Neural progenitor cell (in vitro differentiated cells): Measurements from ENCODE around the gene MATCAP1. TPM values are rescaled to one million over a fixed set of nuclear protein-coding genes. Genes with fewer than 3 reads are reported as not detected.

Experiments
- DNase-seq: peaks from one replicate; pipeline ENCODE4 v3.0.0-alpha.2; 2016; ENCODE audit warnings: low spot score
- H2AFZ ChIP-seq: fragments of 200-600 bp; sonication (generic); replicated peaks from 2 replicates; pipeline ENCODE4 v1.6.1; 2016; ENCODE audit warnings: antibody characterized with exemption
- H3F3A ChIP-seq: fragments of 200-600 bp; sonication (generic); 2 replicates; pipeline ENCODE4 v1.6.1; 2016; ENCODE audit warnings: antibody characterized with exemption, low read depth
- H3K27ac ChIP-seq: fragments of 200-600 bp; sonication (generic); 2 replicates; pipeline ENCODE4 v1.5.1; 2016; ENCODE audit warnings: mild to moderate bottlenecking
- H3K27me3 ChIP-seq: fragments of 200-600 bp; sonication (generic); 2 replicates; pipeline ENCODE4 v1.6.1; 2016; ENCODE audit warnings: mild to moderate bottlenecking, moderate library complexity
- H3K36me3 ChIP-seq: fragments of 200-600 bp; sonication (generic); 2 replicates; pipeline ENCODE4 v1.5.1; 2016
- H3K4me1 ChIP-seq: fragments of 200-600 bp; sonication (generic); 2 replicates; pipeline ENCODE4 v1.6.1; 2016; ENCODE audit warnings: mixed run types
- H3K4me2 ChIP-seq: fragments of 200-600 bp; sonication (generic); 2 replicates; pipeline ENCODE4 v1.6.1; 2016
- H3K4me3 ChIP-seq: fragments of 200-600 bp; sonication (generic); 2 replicates; pipeline ENCODE4 v1.5.1; 2016
- H3K79me2 ChIP-seq: fragments of 200-600 bp; sonication (generic); 2 replicates; pipeline ENCODE4 v1.6.1; 2016; ENCODE audit warnings: low read depth
- H3K9ac ChIP-seq: fragments of 200-600 bp; sonication (generic); 2 replicates; pipeline ENCODE4 v1.6.1; 2016
- H3K9me3 ChIP-seq: fragments of 200-600 bp; sonication (generic); 2 replicates; pipeline ENCODE4 v1.5.1; 2016; ENCODE audit warnings: low read depth
- H4K20me1 ChIP-seq: fragments of 200-600 bp; sonication (generic); 2 replicates; pipeline ENCODE4 v1.6.1; 2016; ENCODE audit warnings: low read depth
- H3K27ac Mint-ChIP-seq: 3 replicates; pipeline ENCODE4 v1.8.0; 2021; ENCODE audit warnings: mixed read lengths
- H3K27me3 Mint-ChIP-seq: 2 replicates; pipeline ENCODE4 v1.8.0; 2022; ENCODE audit warnings: low read depth, mild to moderate bottlenecking, inconsistent platforms, moderate library complexity, mixed read lengths; ENCODE audit not compliant: insufficient read depth
- H3K36me3 Mint-ChIP-seq: 3 replicates; pipeline ENCODE4 v1.8.0; 2021; ENCODE audit warnings: mixed read lengths
- H3K4me1 Mint-ChIP-seq: 3 replicates; pipeline ENCODE4 v1.8.0; 2021; ENCODE audit warnings: mixed read lengths
- H3K4me3 Mint-ChIP-seq: 3 replicates; pipeline ENCODE4 v1.8.0; 2021; ENCODE audit warnings: mild to moderate bottlenecking, moderate library complexity, mixed read lengths
- H3K9me3 Mint-ChIP-seq: 3 replicates; pipeline ENCODE4 v1.8.0; 2020; ENCODE audit warnings: mixed read lengths
- EZH2 ChIP-seq: fragments of 200-600 bp; sonication (generic); IDR thresholded peaks from 2 replicates; pipeline ENCODE4 v1.6.1; 2017; ENCODE audit warnings: antibody characterized with exemption, mild to moderate bottlenecking, moderate library complexity
- EZH2phosphoT487 ChIP-seq: fragments of 200-600 bp; sonication (generic); IDR thresholded peaks from 2 replicates; pipeline ENCODE4 v1.6.1; 2017; ENCODE audit warnings: antibody characterized with exemption
- total RNA-seq: library from RNA; depleted of rRNA; stranded (reverse); fragments of >200 nt; gene quantifications from 2 replicates; pipeline ENCODE4 v1.2.3, GENCODE V29; 2015; ENCODE audit warnings: low replicate concordance
- TF ChIP-seq, protein P1 (sequence below): fragments of 200-600 bp; sonication (generic); IDR thresholded peaks from 2 replicates; pipeline ENCODE4 v1.5.1; 2017; ENCODE audit warnings: antibody characterized with exemption, mild to moderate bottlenecking

The MATCAP1 gene
- total RNA-seq, 1 donor from 2014 or later = 15.7 TPM

- H3K4me2 ChIP-seq = peak overlapping the region; percentile 96
- H3K79me2 ChIP-seq = peaks cover 11% of the 10 kb centered on the region
- H3K9ac ChIP-seq = no peak overlapping the region
- peaks cover 29% of the 10 kb centered on the region for H4K20me1 ChIP-seq
- Mint-ChIP-seq H3K9me3 (no peaks in the 10 kb centered on the region), H3K4me1 (peaks cover 9% of the 10 kb centered on the region), H3K27me3 (peaks cover 14% of the 10 kb centered on the region), H3K36me3 (no peaks in the 10 kb centered on the region), H3K27ac (peak overlapping the region; percentile 88), H3K4me3 (peak overlapping the region; percentile 92)
- H3K4me1 ChIP-seq = peaks cover 12% of the 10 kb centered on the region
- no peak overlapping the region for H2AFZ ChIP-seq
- DNase-seq = peak; percentile 94
- H3K27me3 ChIP-seq = peaks cover 33% of the 10 kb centered on the region
- no peak overlapping the region for H3K27ac ChIP-seq
- TF ChIP-seq, protein P1, sequence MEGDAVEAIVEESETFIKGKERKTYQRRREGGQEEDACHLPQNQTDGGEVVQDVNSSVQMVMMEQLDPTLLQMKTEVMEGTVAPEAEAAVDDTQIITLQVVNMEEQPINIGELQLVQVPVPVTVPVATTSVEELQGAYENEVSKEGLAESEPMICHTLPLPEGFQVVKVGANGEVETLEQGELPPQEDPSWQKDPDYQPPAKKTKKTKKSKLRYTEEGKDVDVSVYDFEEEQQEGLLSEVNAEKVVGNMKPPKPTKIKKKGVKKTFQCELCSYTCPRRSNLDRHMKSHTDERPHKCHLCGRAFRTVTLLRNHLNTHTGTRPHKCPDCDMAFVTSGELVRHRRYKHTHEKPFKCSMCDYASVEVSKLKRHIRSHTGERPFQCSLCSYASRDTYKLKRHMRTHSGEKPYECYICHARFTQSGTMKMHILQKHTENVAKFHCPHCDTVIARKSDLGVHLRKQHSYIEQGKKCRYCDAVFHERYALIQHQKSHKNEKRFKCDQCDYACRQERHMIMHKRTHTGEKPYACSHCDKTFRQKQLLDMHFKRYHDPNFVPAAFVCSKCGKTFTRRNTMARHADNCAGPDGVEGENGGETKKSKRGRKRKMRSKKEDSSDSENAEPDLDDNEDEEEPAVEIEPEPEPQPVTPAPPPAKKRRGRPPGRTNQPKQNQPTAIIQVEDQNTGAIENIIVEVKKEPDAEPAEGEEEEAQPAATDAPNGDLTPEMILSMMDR = peak; percentile 83
- TF ChIP-seq EZH2 (peak; percentile 59), EZH2phosphoT487 (no peak)
- H3K9me3 ChIP-seq = no peaks in the 10 kb centered on the region
- no peak overlapping the region for H3K4me3 ChIP-seq
- peaks cover 15% of the 10 kb centered on the region for H3F3A ChIP-seq
- H3K36me3 ChIP-seq = no peaks in the 10 kb centered on the region
Observed at GRCh38 chr16:67184995-67185650, 1.4 kb upstream of the MATCAP1 start.

- Histone ChIP-seq H3F3A (peaks cover 15% of the 10 kb centered on the region), H3K4me1 (peaks cover 12% of the 10 kb centered on the region), H3K36me3 (no peaks in the 10 kb centered on the region), H3K4me3 (peak overlapping the region; percentile 70), H3K79me2 (peaks cover 11% of the 10 kb centered on the region), H3K4me2 (peak overlapping the region; percentile 96), H2AFZ (peak overlapping the region; percentile 97), H4K20me1 (peaks cover 35% of the 10 kb centered on the region), H3K27me3 (peaks cover 34% of the 10 kb centered on the region), H3K9ac (no peak overlapping the region), H3K9me3 (no peaks in the 10 kb centered on the region), H3K27ac (no peak overlapping the region)
- no peaks in the 10 kb centered on the region for H3K36me3 Mint-ChIP-seq
- H3K9me3 Mint-ChIP-seq = no peaks in the 10 kb centered on the region
- peak overlapping the region; percentile 66 for H3K4me3 Mint-ChIP-seq
- peaks cover 9% of the 10 kb centered on the region for H3K4me1 Mint-ChIP-seq
- no peak overlapping the region for H3K27ac Mint-ChIP-seq
- peak; percentile 56 for DNase-seq
- TF ChIP-seq EZH2 (peak; percentile 78), EZH2phosphoT487 (peak; percentile 49)
- TF ChIP-seq, protein P1 = no peak
- peaks cover 14% of the 10 kb centered on the region for H3K27me3 Mint-ChIP-seq
Observed at GRCh38 chr16:67184453-67184994, 761 bp upstream of the MATCAP1 start.

GRCh38 chr16:67183284-67183626 lies 508 bp downstream of the MATCAP1 start:
- Histone ChIP-seq H4K20me1 (peaks cover 47% of the 10 kb centered on the region), H3K27me3 (peaks cover 47% of the 10 kb centered on the region), H3K9me3 (no peaks in the 10 kb centered on the region), H3F3A (peaks cover 15% of the 10 kb centered on the region), H3K79me2 (peaks cover 11% of the 10 kb centered on the region), H2AFZ (peak overlapping the region; percentile 57), H3K36me3 (no peaks in the 10 kb centered on the region), H3K4me3 (peak overlapping the region; percentile 70), H3K4me2 (peak overlapping the region; percentile 96), H3K27ac (no peak overlapping the region), H3K9ac (no peak overlapping the region), H3K4me1 (peaks cover 12% of the 10 kb centered on the region)
- Mint-ChIP-seq H3K27ac (no peak overlapping the region), H3K4me3 (no peak overlapping the region), H3K36me3 (peaks cover 1% of the 10 kb centered on the region), H3K9me3 (no peaks in the 10 kb centered on the region), H3K27me3 (peaks cover 19% of the 10 kb centered on the region), H3K4me1 (peaks cover 14% of the 10 kb centered on the region)
- no peak for DNase-seq
- TF ChIP-seq EZH2 (no peak), EZH2phosphoT487 (no peak)
- TF ChIP-seq, protein P1 = no peak
